Inferior parietal cortex (tissue), 1 donor: ENCODE results near the gene CRYBA2.

Source experiments
- DNase-seq: peaks from one replicate; pipeline ENCODE4 v3.0.0-alpha.2; 2016; ENCODE audit errors: extremely low spot score

Gene CRYBA2

GRCh38 chr2:218982586-218983262 is 10.5 kb downstream of the CRYBA2 start:
- no peak for DNase-seq

- DNase-seq = no peak
These were observed 11.2 kb downstream of the CRYBA2 start for GRCh38 chr2:218981881-218982585.

- no peak for DNase-seq
These were observed 11.8 kb downstream of the CRYBA2 start for GRCh38 chr2:218981390-218981880.

GRCh38 chr2:218980735-218981389 is 12.4 kb downstream of the CRYBA2 start:
- DNase-seq = no peak

GRCh38 chr2:218979846-218980734 is 13.1 kb downstream of the CRYBA2 start:
- peak; percentile 83 for DNase-seq

- no peak for DNase-seq
These were observed 18.0 kb downstream of the CRYBA2 start for GRCh38 chr2:218975060-218975777.

- DNase-seq = no peak
These were observed 22.3 kb downstream of the CRYBA2 start for GRCh38 chr2:218970894-218971293.

GRCh38 chr2:218964041-218964771 is 29.0 kb downstream of the CRYBA2 start:
- peak; percentile 29 for DNase-seq

- DNase-seq = no peak
These were observed 29.6 kb downstream of the CRYBA2 start for GRCh38 chr2:218963601-218964000.

GRCh38 chr2:218962859-218963492 is 30.2 kb downstream of the CRYBA2 start:
- DNase-seq = peak; percentile 69

- no peak for DNase-seq
These were observed 31.3 kb downstream of the CRYBA2 start for GRCh38 chr2:218961651-218962570.

GRCh38 chr2:218961229-218961628 is 32.0 kb downstream of the CRYBA2 start:
- no peak for DNase-seq

GRCh38 chr2:218960309-218961165 is 32.7 kb downstream of the CRYBA2 start:
- DNase-seq = no peak

GRCh38 chr2:218959761-218960308 is 33.4 kb downstream of the CRYBA2 start:
- no peak for DNase-seq

GRCh38 chr2:218959141-218959731 is 34.0 kb downstream of the CRYBA2 start, which contains the start of gene CDK5R2:
TSS of gene CDK5R2 (plus strand) at chr2:218959666. CDS start at chr2:218959821, 155 bp downstream.
- DNase-seq = peak; percentile 81

GRCh38 chr2:218958276-218958675 is 34.9 kb downstream of the CRYBA2 start:
- DNase-seq = no peak

- no peak for DNase-seq
These were observed 35.6 kb downstream of the CRYBA2 start for GRCh38 chr2:218957671-218958070.
